Lung (tissue), 12 donors: ENCODE results near the gene MYDGF. TPM values are rescaled to one million over a fixed set of nuclear protein-coding genes. Genes with fewer than 3 reads are reported as not detected.
"Not testable (repeated sequence)": the region's sequence is repeated elsewhere in the genome, so short reads cannot be mapped to it uniquely, and the experiment has no call there.

Source experiments
- ATAC-seq: fragments of 200-7000 bp; cut with Tn5 transposase; one replicate; pipeline ENCODE4 v1.9.1; 2020; ENCODE audit warnings: moderate number of reproducible peaks; ENCODE audit not compliant: insufficient read depth, low FRiP score
- DNase-seq, 3 donors: peaks; one replicate each; pipeline ENCODE4 v3.0.0-alpha.2; 2013 to 2017
- H3K27ac ChIP-seq, 2 donors: one replicate each; pipeline ENCODE4 v1.5.1; 2013; ENCODE audit warnings: mild to moderate bottlenecking in 2 of 2, moderate library complexity in 2 of 2, control low read depth in 1 of 2, inconsistent platforms in 1 of 2, low read depth in 1 of 2, low read length in 1 of 2
- H3K27me3 ChIP-seq, 3 donors: one replicate each; pipeline ENCODE4 v1.5.1; 2013; ENCODE audit warnings: low read length in 2 of 3; ENCODE audit not compliant: control insufficient read depth in 3 of 3, insufficient read depth in 3 of 3
- H3K36me3 ChIP-seq, 4 donors: one replicate each; pipeline ENCODE4 v1.5.1; 2013; ENCODE audit warnings: low read length in 4 of 4, mild to moderate bottlenecking in 1 of 4, moderate library complexity in 1 of 4; ENCODE audit not compliant: control insufficient read depth in 4 of 4, insufficient read depth in 4 of 4
- H3K4me1 ChIP-seq, 5 donors: one replicate each; pipeline ENCODE4 v1.5.1; 2013; ENCODE audit warnings: low read length in 5 of 5, mild to moderate bottlenecking in 2 of 5, moderate library complexity in 1 of 5; ENCODE audit not compliant: control insufficient read depth in 5 of 5, insufficient read depth in 5 of 5
- H3K4me3 ChIP-seq: one replicate; pipeline ENCODE4 v1.5.1; 2013; ENCODE audit warnings: mild to moderate bottlenecking, control low read depth, moderate library complexity
- H3K9ac ChIP-seq, 2 donors: one replicate each; pipeline ENCODE4 v1.5.1; 2013; ENCODE audit warnings: low read length in 2 of 2, control low read depth in 1 of 2; ENCODE audit not compliant: insufficient read depth in 1 of 2
- H3K9me3 ChIP-seq, 4 donors: one replicate each; pipeline ENCODE4 v1.5.1; 2013; ENCODE audit warnings: low read length in 3 of 4, mild to moderate bottlenecking in 1 of 4, moderate library complexity in 1 of 4; ENCODE audit not compliant: control insufficient read depth in 4 of 4, insufficient read depth in 3 of 4
- WGBS, 2 donors: extraction: QIAGEN DNeasy Blood & Tissue Kit; methylation state at CpG; one replicate each; pipeline ENCODE4 v1.1.7; 2013; 5-methylcytosine and 5-hydroxymethylcytosine counted together
- polyA plus RNA-seq, 2 donors: library from polyadenylated mRNA; stranded (reverse); fragments of 200-250 nt; gene quantifications; one replicate each; pipeline ENCODE4 v1.2.1, GENCODE V29; 2013
- total RNA-seq, 2 donors: library from RNA; depleted of rRNA in 1 of 2; stranded (reverse); fragments of >200 nt in 1 of 2; gene quantifications; one replicate each; pipeline ENCODE4 v1.2.1, GENCODE V29; 2014 to 2021
- TF ChIP-seq, protein P1 (sequence below): IDR thresholded peaks from 2 replicates; pipeline ENCODE4 v1.5.1; 2012; ENCODE audit warnings: mild to moderate bottlenecking; ENCODE audit errors: control extremely low read depth, extremely low read depth
- donor health status: control.
- donor health status: control.
- donor health status: Bipolar disorder and iron deficiency.
- donor health status: healthy.
- donor health status: DM: yes; HTN: yes; CAD: no.

The MYDGF gene
- total and polyA plus RNA-seq, 4 donors, result 70.4 to 280 (median 142) TPM

DNA sequence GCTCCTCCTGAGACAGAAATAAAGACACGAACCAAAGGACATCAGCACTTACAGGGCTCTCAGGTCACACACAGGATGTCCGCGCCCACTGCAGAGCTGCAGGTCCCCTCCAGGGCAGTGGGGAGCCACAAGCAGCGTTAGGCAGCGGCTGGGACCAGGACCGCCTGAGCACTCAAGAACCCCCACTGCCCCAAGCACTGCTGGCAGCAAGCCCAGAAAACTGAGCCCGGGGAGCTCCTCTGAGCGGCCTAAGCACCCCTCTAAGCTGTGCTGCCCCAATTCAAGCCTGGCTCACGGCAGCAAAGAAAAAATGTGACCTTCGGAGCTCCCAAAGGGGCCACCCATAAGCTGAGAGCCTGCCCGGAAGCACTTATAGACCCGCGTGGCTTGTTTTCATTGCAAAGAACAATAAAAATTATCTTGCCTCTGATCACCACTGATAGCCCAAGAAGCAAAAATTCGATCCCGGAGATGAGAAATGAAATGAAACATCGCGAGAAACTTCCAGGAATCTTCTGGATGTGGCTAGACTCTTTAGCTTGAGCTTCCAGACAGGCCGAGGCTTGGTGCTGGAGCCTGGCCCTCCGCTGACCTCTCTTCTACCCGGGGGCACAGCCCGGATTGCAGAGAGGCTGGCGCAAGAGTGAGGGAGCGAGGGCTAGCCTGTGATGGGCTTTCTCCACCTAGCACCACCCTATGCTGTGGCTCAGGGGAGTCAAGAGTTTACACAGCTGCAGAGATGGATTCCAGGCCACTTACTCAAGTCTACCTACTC lies 47.2 kb upstream of the MYDGF start:
- peaks cover 5 to 68% (median 17%) of the 10 kb centered on the region in 4 donors for H3K36me3 ChIP-seq
- TF ChIP-seq, protein P1, sequence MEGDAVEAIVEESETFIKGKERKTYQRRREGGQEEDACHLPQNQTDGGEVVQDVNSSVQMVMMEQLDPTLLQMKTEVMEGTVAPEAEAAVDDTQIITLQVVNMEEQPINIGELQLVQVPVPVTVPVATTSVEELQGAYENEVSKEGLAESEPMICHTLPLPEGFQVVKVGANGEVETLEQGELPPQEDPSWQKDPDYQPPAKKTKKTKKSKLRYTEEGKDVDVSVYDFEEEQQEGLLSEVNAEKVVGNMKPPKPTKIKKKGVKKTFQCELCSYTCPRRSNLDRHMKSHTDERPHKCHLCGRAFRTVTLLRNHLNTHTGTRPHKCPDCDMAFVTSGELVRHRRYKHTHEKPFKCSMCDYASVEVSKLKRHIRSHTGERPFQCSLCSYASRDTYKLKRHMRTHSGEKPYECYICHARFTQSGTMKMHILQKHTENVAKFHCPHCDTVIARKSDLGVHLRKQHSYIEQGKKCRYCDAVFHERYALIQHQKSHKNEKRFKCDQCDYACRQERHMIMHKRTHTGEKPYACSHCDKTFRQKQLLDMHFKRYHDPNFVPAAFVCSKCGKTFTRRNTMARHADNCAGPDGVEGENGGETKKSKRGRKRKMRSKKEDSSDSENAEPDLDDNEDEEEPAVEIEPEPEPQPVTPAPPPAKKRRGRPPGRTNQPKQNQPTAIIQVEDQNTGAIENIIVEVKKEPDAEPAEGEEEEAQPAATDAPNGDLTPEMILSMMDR, result no peak
- WGBS, 2 donors, result 63 to 82% methylated on average over 23 of the region's 23 CpGs
- no peaks in the 10 kb centered on the region for H3K27me3 ChIP-seq
- DNase-seq (peak; percentile 34 to 74 (median 71)), ATAC-seq (peak; percentile 56)
- H3K9ac ChIP-seq, result no peak overlapping the region
- peak overlapping the region in 1 of 2 donors; percentile 61 for H3K27ac ChIP-seq
- H3K4me3 ChIP-seq, result no peak overlapping the region
- peaks cover 0 to 13% (median 5%) of the 10 kb centered on the region in 5 donors for H3K4me1 ChIP-seq
- H3K9me3 ChIP-seq, result no peaks in the 10 kb centered on the region

DNA sequence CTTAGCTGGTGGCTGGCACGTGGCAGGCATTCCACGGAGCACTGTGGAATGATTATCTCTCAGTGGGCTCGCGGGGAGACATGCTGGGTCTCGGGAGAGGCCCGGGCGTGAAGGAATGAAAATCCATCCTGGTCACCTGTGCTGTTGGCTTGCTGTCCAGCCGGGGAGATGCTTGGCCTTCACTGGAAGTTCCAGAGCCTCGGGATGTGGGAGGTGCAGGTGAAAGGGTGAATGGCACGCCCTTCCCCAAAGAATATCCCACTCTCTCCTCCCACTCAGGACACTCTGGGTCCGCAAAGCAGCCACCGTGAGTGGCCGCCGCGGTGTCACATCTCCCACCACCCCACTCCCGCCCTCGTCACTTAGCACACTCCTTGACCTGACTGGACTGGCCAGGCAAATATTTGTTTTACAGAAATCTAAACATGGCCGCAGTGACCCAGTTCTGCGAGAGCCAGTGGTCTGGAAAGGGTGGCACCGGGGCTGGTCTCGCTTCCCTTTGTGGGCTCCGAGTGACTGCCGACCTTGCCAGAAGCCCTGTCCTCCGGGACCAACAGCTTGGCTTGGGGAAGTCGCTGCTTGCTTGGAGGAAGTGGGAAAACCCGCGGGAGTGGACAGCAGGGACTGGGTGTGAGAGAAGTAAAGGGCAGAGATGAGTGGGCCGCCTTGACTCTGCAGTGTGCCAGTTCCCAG lies 45.5 kb upstream of the MYDGF start:
- DNase-seq, result no peak
- Histone ChIP-seq H3K9me3 (no peaks in the 10 kb centered on the region), H3K4me1 (peaks cover 0 to 13% (median 0%) of the 10 kb centered on the region in 5 donors), H3K9ac (no peak overlapping the region), H3K36me3 (peaks cover 6 to 74% (median 23%) of the 10 kb centered on the region in 4 donors), H3K27me3 (no peaks in the 10 kb centered on the region), H3K4me3 (no peak overlapping the region), H3K27ac (peak overlapping the region in 1 of 2 donors; percentile 40)
- WGBS, 2 donors, result 65 to 87% methylated on average over 28 of the region's 28 CpGs
- no peak for ATAC-seq
- TF ChIP-seq, protein P1, result no peak

DNA sequence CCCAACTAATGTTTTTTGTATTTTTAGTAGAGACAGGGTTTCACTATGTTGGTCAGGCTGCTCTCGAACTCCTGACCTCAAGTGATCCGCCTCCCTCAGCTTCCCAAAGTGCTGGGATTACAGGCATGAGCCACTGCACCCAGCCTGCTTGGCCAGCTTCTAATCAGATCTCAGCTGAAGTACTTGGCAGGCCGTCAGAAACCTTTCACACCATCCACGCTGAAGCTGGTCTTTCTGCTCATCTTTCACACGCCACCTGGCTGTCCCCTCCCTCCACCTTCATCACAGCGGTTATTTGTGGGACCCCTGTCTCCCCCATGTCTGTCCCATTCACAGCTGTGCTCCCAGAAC lies 45.0 kb upstream of the MYDGF start:
- H3K27ac ChIP-seq, result peak overlapping the region in 1 of 2 donors; percentile 40
- not testable (repeated sequence) for H3K4me3 ChIP-seq, ATAC-seq, H3K27me3 ChIP-seq, H3K9ac ChIP-seq, H3K9me3 ChIP-seq
- peaks cover 0 to 13% (median 0%) of the 10 kb centered on the region in 5 donors for H3K4me1 ChIP-seq
- 72 to 86% methylated on average over 6 of the region's 6 CpGs for WGBS, 2 donors
- H3K36me3 ChIP-seq, result peaks cover 11 to 75% (median 25%) of the 10 kb centered on the region in 4 donors
- peak in 1 of 3 donors; percentile 47 for DNase-seq

DNA sequence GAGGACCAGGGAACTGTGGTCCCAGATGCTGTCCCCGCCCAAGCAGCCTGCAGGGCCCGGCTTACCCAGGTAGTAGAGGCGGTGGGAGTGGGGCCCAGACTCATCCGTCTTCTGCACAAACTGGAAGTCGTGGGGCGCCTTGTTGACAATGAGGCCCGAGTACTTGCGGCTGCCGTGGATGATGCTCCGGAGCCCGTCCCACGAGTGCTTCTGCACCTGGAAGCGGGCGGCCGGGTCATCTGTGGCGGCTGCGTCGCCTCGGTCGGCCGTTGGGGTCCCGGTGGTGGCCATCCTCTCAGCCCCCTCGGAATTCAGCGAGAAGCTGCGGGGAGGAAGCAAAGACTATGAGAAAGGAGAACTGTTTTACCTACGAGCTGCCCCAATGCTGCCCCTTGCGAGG lies 43.9 kb upstream of the MYDGF start:
- H3K27ac ChIP-seq, result peak overlapping the region; percentile 30 to 61
- H3K36me3 ChIP-seq, result peaks cover 9 to 76% (median 23%) of the 10 kb centered on the region in 4 donors
- H3K9ac ChIP-seq, result no peak overlapping the region
- TF ChIP-seq, protein P1, result no peak
- no peaks in the 10 kb centered on the region for H3K9me3 ChIP-seq
- ATAC-seq, result no peak
- peaks cover 0 to 13% (median 2%) of the 10 kb centered on the region in 5 donors for H3K4me1 ChIP-seq
- no peaks in the 10 kb centered on the region for H3K27me3 ChIP-seq
- H3K4me3 ChIP-seq, result no peak overlapping the region
- DNase-seq, result no peak
- 95 to 98% methylated on average over 27 of the region's 27 CpGs for WGBS, 2 donors
